ENCODE measurements around the gene GIPC3.

The GIPC3 gene

GRCh38 chr19:3610745-3611717 is 25.8 kb downstream of the GIPC3 start:
- H3K4me3 ChIP-seq (replicated peaks in 1 of 2; ENCODE audit: low read depth in 2 of 2, low read length in 2 of 2), result no peak overlapping the region

GRCh38 chr19:3611841-3612240 is 26.6 kb downstream of the GIPC3 start:
- TF ChIP-seq CTCF (IDR thresholded peaks at IDR 0.05; ENCODE audit: low read depth, low read length), result no peak
- no peak overlapping the region for H3K4me3 ChIP-seq (replicated peaks in 1 of 2; ENCODE audit: low read depth in 2 of 2, low read length in 2 of 2)
- no peak for DNase-seq (ENCODE audit: low read depth in 2 of 2)

More at GRCh38 chr19:3610745-3611717, 25.8 kb downstream of the GIPC3 start:
- TF ChIP-seq CTCF (IDR thresholded peaks at IDR 0.05; ENCODE audit: low read depth, low read length), result no peak
- DNase-seq (ENCODE audit: low read depth in 2 of 2), result no peak

- DNase-seq (ENCODE audit: low read depth in 2 of 2), result no peak
- no peak overlapping the region for H3K4me3 ChIP-seq (replicated peaks in 1 of 2; ENCODE audit: low read depth in 2 of 2, low read length in 2 of 2)
- no peak for TF ChIP-seq CTCF (IDR thresholded peaks at IDR 0.05; ENCODE audit: low read depth, low read length)
These were observed 27.1 kb downstream of the GIPC3 start for GRCh38 chr19:3612330-3612729.

GRCh38 chr19:3612901-3613741 is 27.8 kb downstream of the GIPC3 start:
- no peak for TF ChIP-seq CTCF (IDR thresholded peaks at IDR 0.05; ENCODE audit: low read depth, low read length)
- no peak overlapping the region for H3K4me3 ChIP-seq (replicated peaks in 1 of 2; ENCODE audit: low read depth in 2 of 2, low read length in 2 of 2)
- no peak for DNase-seq (ENCODE audit: low read depth in 2 of 2)

GRCh38 chr19:3613818-3614661 is 28.8 kb downstream of the GIPC3 start:
- DNase-seq (ENCODE audit: low read depth in 2 of 2), result no peak
- no peak for TF ChIP-seq CTCF (IDR thresholded peaks at IDR 0.05; ENCODE audit: low read depth, low read length)
- no peak overlapping the region for H3K4me3 ChIP-seq (replicated peaks in 1 of 2; ENCODE audit: low read depth in 2 of 2, low read length in 2 of 2)

- no peak for DNase-seq (ENCODE audit: low read depth in 2 of 2)
- TF ChIP-seq CTCF (IDR thresholded peaks at IDR 0.05; ENCODE audit: low read depth, low read length), result no peak
- H3K4me3 ChIP-seq (replicated peaks in 1 of 2; ENCODE audit: low read depth in 2 of 2, low read length in 2 of 2), result no peak overlapping the region
These were observed 29.7 kb downstream of the GIPC3 start for GRCh38 chr19:3614858-3615505.

Data from cardiac fibroblast (primary cell).